GM06990 (cell line): ENCODE data around the gene JAML.
A peak's percentile ranks its signal among the peaks of the same experiment; 100 is the strongest.

ENCODE experiments used
- DNase-seq: peaks from one replicate; pipeline ENCODE4 v3.0.0-alpha.2; 2011; ENCODE audit not compliant: insufficient read length; ENCODE audit errors: extremely low read depth
- H3K27me3 ChIP-seq: replicated peaks from 2 replicates; pipeline ENCODE4 v1.6.0; 2011; ENCODE audit warnings: low read length; ENCODE audit not compliant: control insufficient read depth, insufficient read depth
- H3K36me3 ChIP-seq: 2 replicates; pipeline ENCODE4 v1.5.1; 2011; ENCODE audit warnings: low read length; ENCODE audit not compliant: control insufficient read depth, insufficient read depth
- H3K4me3 ChIP-seq: replicated peaks from 2 replicates; pipeline ENCODE4 v1.5.1; 2011; ENCODE audit warnings: low read depth, mild to moderate bottlenecking, control low read depth, low read length
- TF ChIP-seq, protein P1 (sequence below): IDR thresholded peaks from 2 replicates; pipeline ENCODE4 v1.5.1; 2011; ENCODE audit warnings: low read length, control low read depth, mild to moderate bottlenecking, inconsistent platforms; ENCODE audit not compliant: insufficient read depth, poor library complexity, severe bottlenecking

JAML gene

GRCh38 chr11:118232659-118233058 lies 7.8 kb upstream of the JAML start:
- no peak overlapping the region for H3K4me3 ChIP-seq
- no peaks in the 10 kb centered on the region for H3K27me3 ChIP-seq
- TF ChIP-seq, protein P1, sequence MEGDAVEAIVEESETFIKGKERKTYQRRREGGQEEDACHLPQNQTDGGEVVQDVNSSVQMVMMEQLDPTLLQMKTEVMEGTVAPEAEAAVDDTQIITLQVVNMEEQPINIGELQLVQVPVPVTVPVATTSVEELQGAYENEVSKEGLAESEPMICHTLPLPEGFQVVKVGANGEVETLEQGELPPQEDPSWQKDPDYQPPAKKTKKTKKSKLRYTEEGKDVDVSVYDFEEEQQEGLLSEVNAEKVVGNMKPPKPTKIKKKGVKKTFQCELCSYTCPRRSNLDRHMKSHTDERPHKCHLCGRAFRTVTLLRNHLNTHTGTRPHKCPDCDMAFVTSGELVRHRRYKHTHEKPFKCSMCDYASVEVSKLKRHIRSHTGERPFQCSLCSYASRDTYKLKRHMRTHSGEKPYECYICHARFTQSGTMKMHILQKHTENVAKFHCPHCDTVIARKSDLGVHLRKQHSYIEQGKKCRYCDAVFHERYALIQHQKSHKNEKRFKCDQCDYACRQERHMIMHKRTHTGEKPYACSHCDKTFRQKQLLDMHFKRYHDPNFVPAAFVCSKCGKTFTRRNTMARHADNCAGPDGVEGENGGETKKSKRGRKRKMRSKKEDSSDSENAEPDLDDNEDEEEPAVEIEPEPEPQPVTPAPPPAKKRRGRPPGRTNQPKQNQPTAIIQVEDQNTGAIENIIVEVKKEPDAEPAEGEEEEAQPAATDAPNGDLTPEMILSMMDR, result no peak
- no peaks in the 10 kb centered on the region for H3K36me3 ChIP-seq
- no peak for DNase-seq

- TF ChIP-seq, protein P1, result no peak
- Histone ChIP-seq H3K27me3 (no peaks in the 10 kb centered on the region), H3K36me3 (no peaks in the 10 kb centered on the region), H3K4me3 (no peak overlapping the region)
- DNase-seq, result no peak
These were observed 6.7 kb upstream of the JAML start for GRCh38 chr11:118231461-118231860.

DNA sequence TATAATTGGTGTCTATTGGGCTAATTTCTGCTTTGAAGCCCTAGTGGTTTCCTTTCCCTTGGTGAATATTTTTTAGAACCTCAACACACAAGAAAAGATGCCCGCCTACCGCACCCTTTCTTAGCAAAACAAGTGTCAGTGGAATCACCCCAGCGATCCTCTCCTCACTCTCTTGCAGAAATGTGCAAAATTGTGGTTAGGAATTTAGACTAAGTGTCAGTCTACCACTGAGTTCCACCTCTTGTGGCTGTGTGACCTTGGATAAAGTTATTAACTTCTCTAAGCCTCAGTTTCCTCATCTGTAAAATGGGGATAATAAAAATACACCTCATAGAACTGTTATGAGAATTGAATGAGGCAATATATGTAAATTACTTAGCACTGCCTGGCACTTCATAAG lies 5.3 kb upstream of the JAML start:
- TF ChIP-seq, protein P1, result no peak
- no peak overlapping the region for H3K4me3 ChIP-seq
- no peak for DNase-seq

GRCh38 chr11:118229274-118229847 lies 4.5 kb upstream of the JAML start:
- Histone ChIP-seq H3K4me3 (no peak overlapping the region), H3K36me3 (no peaks in the 10 kb centered on the region), H3K27me3 (no peaks in the 10 kb centered on the region)
- TF ChIP-seq, protein P1, result no peak
- no peak for DNase-seq

More for the DNA sequence above, 5.3 kb upstream of the JAML start:
- H3K27me3 ChIP-seq, result no peaks in the 10 kb centered on the region
- no peaks in the 10 kb centered on the region for H3K36me3 ChIP-seq

DNA sequence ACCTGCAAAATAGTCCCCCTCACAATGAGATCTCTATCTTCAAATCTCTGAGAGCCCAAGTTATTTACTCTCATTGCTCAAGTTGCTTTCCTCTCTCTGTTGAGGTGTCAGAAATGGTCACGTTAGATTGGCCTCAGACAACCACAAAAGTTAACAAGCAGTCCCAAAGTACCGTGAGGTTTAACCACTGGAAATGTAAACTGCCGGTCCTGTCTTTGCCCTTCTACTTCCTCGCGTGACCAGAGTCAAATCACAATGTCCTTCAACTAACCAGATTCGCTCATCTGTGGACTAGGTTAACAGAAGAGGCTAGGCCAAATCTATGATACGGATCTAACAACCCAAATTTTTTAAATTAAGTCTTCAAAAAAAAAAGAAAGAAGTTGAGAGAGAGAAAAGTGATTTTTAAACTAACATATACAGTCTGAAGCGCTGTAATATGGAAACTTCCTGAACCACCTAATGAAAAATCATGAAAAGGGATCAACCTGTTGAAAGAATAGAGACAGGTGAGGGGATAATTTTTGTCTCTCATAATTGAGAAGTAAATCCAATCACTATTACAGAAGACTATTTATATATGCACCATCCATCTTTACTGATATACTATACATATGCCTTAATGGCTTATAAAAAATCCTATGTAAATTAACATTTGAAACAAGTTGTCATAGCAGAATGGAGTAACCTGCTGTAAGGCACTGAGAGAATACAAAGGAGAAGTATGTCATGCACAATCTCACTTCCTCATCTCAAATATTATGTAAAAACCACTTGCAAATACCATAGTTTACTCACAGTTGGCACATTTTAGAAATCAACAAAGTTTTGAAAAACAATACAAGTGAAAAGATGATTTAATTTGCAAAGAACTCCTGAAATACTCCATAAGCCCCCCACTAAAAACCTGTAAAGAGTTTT lies 3.3 kb upstream of the JAML start:
- TF ChIP-seq, protein P1, result no peak
- Histone ChIP-seq H3K4me3 (no peak overlapping the region), H3K27me3 (no peaks in the 10 kb centered on the region), H3K36me3 (no peaks in the 10 kb centered on the region)
- DNase-seq, result peak; percentile 60
